ENCODE measurements around the gene PLCD3. TPM values are rescaled to one million over a fixed set of nuclear protein-coding genes. Genes with fewer than 3 reads are reported as not detected.

PLCD3 gene
- total and polyA plus RNA-seq, 2 donors (not counting 1 experiment from before 2014, with no cell fraction given): 32.8 to 59.8 TPM

DNA sequence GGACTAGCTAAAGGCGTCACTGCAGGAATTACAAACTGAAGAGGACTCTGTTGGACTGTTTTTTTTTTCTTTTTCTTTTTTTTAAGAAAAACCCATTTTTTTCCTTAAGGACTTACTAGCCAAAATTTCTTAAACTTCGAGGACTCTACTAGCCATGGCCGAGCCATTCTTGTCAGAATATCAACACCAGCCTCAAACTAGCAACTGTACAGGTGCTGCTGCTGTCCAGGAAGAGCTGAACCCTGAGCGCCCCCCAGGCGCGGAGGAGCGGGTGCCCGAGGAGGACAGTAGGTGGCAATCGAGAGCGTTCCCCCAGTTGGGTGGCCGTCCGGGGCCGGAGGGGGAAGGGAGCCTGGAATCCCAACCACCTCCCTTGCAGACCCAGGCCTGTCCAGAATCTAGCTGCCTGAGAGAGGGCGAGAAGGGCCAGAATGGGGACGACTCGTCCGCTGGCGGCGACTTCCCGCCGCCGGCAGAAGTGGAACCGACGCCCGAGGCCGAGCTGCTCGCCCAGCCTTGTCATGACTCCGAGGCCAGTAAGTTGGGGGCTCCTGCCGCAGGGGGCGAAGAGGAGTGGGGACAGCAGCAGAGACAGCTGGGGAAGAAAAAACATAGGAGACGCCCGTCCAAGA lies 16.8 kb upstream of the PLCD3 start:
- H3K4me1 ChIP-seq (ENCODE audit: control insufficient read depth, extremely low read depth, insufficient read depth, low read length): peaks cover 6% of the 10 kb centered on the region
- TF ChIP-seq, protein P1, sequence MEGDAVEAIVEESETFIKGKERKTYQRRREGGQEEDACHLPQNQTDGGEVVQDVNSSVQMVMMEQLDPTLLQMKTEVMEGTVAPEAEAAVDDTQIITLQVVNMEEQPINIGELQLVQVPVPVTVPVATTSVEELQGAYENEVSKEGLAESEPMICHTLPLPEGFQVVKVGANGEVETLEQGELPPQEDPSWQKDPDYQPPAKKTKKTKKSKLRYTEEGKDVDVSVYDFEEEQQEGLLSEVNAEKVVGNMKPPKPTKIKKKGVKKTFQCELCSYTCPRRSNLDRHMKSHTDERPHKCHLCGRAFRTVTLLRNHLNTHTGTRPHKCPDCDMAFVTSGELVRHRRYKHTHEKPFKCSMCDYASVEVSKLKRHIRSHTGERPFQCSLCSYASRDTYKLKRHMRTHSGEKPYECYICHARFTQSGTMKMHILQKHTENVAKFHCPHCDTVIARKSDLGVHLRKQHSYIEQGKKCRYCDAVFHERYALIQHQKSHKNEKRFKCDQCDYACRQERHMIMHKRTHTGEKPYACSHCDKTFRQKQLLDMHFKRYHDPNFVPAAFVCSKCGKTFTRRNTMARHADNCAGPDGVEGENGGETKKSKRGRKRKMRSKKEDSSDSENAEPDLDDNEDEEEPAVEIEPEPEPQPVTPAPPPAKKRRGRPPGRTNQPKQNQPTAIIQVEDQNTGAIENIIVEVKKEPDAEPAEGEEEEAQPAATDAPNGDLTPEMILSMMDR (conservative IDR thresholded peaks at IDR 0.05 in 1 of 2, IDR thresholded peaks at IDR 0.05 in 1 of 2; ENCODE audit: low read depth in 1 of 2, low read length in 2 of 2): peak; percentile 71 to 86
- TF ChIP-seq EZH2 (IDR thresholded peaks at IDR 0.05; ENCODE audit: low read length, missing control alignments): no peak
- no peaks in the 10 kb centered on the region for H3K36me3 ChIP-seq (ENCODE audit: control insufficient read depth, insufficient read depth, low read length)
- H3K27ac ChIP-seq (ENCODE audit: insufficient read depth, low read length): peak overlapping the region; percentile 99
- peaks cover 36% of the 10 kb centered on the region for H3K79me2 ChIP-seq (ENCODE audit: control insufficient read depth, insufficient read depth, low read length)
- no peaks in the 10 kb centered on the region for H3K9me3 ChIP-seq (ENCODE audit: control insufficient read depth, insufficient read depth, low read depth, low read length)
- DNase-seq (ENCODE audit: low read depth in 2 of 2): peak; percentile 74 to 82
- H3K4me2 ChIP-seq (ENCODE audit: extremely low read depth, insufficient read depth, low read length): peak overlapping the region; percentile 96
- H3K9ac ChIP-seq (ENCODE audit: insufficient read depth, low read length): peak overlapping the region; percentile 79
- no peak overlapping the region for H2AFZ ChIP-seq (ENCODE audit: low read length)
- H3K4me3 ChIP-seq (replicated peaks in 1 of 4; ENCODE audit: control extremely low read depth in 1 of 4, insufficient read depth in 1 of 4, low read depth in 3 of 4, low read length in 4 of 4): peak overlapping the region; percentile 76 to 97 (median 92)
- no peaks in the 10 kb centered on the region for H3K27me3 ChIP-seq (ENCODE audit: control insufficient read depth, insufficient read depth, low read length)
- no peaks in the 10 kb centered on the region for H4K20me1 ChIP-seq (ENCODE audit: control insufficient read depth, extremely low read depth, insufficient read depth, low read length)

DNA sequence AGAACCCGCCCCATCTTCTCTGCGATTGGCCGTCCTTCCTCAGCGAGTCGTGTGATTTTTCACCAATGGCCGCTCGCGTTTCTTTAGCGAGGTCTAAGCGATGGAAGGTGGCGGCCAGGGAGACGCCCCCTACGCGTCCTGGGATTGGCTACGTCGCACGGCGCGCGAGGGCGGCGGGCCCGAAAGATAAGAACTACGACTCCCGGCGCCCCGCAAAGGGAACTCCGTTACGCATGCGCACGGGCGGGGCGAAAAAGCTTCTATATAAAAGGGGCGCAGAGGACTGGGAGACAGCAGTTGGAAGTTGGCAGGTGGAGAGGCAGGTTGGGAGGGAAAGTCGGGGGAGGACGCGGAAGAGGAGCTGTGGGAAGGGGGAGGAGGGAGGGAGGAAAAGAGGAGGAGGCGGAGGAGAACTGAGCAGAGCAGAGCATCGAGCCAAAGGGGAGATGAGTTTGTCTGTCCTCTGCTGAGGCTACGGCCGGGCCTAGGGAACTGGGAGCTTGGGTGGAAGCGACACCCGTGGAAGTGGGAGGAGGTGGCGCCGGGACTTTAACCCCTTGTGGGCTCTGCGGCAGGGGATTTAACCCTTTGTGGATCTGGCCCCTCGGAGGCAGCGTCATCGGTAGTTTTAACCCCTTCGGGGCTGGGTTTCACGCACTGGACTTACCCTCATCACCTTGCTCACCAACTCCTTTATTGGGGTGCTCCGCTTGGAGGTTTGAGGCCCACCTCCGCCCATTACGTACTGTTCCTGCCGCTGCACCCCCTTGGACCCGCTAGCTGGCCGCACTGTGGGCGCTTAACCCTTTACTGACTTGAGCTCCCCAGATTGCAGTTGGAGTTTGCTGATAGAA lies 16.1 kb upstream of the PLCD3 start, which contains the start of gene HEXIM1:
TSS of gene HEXIM1 (plus strand) at position 293 of the 854 bp plus-strand sequence. CDS start 716 bp downstream, outside the sequence.
- peak within 1 kb of the TSS; percentile 89 for H3K9ac ChIP-seq (ENCODE audit: insufficient read depth, low read length)
- H3K27me3 ChIP-seq (ENCODE audit: control insufficient read depth, insufficient read depth, low read length): no peaks in the 10 kb centered on the region
- TF ChIP-seq EZH2 (IDR thresholded peaks at IDR 0.05; ENCODE audit: low read length, missing control alignments): no peak
- TF ChIP-seq, protein P1 (conservative IDR thresholded peaks at IDR 0.05 in 1 of 2, IDR thresholded peaks at IDR 0.05 in 1 of 2; ENCODE audit: low read depth in 1 of 2, low read length in 2 of 2): no peak
- DNase-seq (ENCODE audit: low read depth in 2 of 2): peak; percentile 100
- H2AFZ ChIP-seq (ENCODE audit: low read length): no peak within 1 kb of the TSS
- peak within 1 kb of the TSS; percentile 99 for H3K27ac ChIP-seq (ENCODE audit: insufficient read depth, low read length)
- no peaks in the 10 kb centered on the region for H3K9me3 ChIP-seq (ENCODE audit: control insufficient read depth, insufficient read depth, low read depth, low read length)
- H3K4me1 ChIP-seq (ENCODE audit: control insufficient read depth, extremely low read depth, insufficient read depth, low read length): peaks cover 10% of the 10 kb centered on the region
- H4K20me1 ChIP-seq (ENCODE audit: control insufficient read depth, extremely low read depth, insufficient read depth, low read length): no peaks in the 10 kb centered on the region
- H3K79me2 ChIP-seq (ENCODE audit: control insufficient read depth, insufficient read depth, low read length): peaks cover 35% of the 10 kb centered on the region
- H3K36me3 ChIP-seq (ENCODE audit: control insufficient read depth, insufficient read depth, low read length): no peaks in the 10 kb centered on the region
- peak within 1 kb of the TSS; percentile 76 to 97 (median 92) for H3K4me3 ChIP-seq (replicated peaks in 1 of 4; ENCODE audit: control extremely low read depth in 1 of 4, insufficient read depth in 1 of 4, low read depth in 3 of 4, low read length in 4 of 4)
- H3K4me2 ChIP-seq (ENCODE audit: extremely low read depth, insufficient read depth, low read length): peak within 1 kb of the TSS; percentile 96

DNA sequence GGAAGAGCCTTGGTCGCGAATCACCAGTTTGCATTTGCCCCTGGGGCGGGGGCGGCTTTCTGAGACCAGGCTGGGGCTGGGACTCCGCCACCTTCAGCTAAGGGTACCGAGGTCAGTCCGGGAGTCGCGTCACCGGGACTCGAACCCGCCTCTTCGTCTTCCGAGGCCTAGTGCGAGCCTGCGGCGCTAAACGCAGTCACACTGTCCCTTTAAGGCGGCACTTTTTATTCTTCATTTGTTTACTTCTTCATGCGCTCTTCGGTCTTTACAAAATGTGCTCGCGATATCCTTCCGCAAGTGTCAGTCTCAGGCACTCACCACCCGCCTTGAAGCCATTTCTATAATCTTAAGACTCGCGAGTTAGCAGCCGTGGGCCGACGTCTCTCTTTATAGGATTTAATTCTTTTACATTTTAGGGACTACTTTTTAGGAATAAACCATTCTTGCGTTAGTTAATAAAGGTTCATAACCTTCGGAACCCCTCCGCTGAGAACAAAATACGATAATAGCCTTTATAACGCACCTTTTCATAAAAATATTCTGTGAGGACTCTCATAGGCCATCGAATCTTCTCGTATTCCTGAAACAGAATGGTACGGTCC lies 15.4 kb upstream of the PLCD3 start:
- H3K27me3 ChIP-seq (ENCODE audit: control insufficient read depth, insufficient read depth, low read length): no peaks in the 10 kb centered on the region
- H3K79me2 ChIP-seq (ENCODE audit: control insufficient read depth, insufficient read depth, low read length): peaks cover 34% of the 10 kb centered on the region
- peak overlapping the region; percentile 99 for H3K27ac ChIP-seq (ENCODE audit: insufficient read depth, low read length)

More for the DNA sequence above, 15.4 kb upstream of the PLCD3 start:
- H3K9me3 ChIP-seq (ENCODE audit: control insufficient read depth, insufficient read depth, low read depth, low read length): no peaks in the 10 kb centered on the region
- H3K36me3 ChIP-seq (ENCODE audit: control insufficient read depth, insufficient read depth, low read length): no peaks in the 10 kb centered on the region
- TF ChIP-seq, protein P1 (conservative IDR thresholded peaks at IDR 0.05 in 1 of 2, IDR thresholded peaks at IDR 0.05 in 1 of 2; ENCODE audit: low read depth in 1 of 2, low read length in 2 of 2): no peak
- TF ChIP-seq EZH2 (IDR thresholded peaks at IDR 0.05; ENCODE audit: low read length, missing control alignments): no peak
- H3K4me2 ChIP-seq (ENCODE audit: extremely low read depth, insufficient read depth, low read length): peak overlapping the region; percentile 77
- H4K20me1 ChIP-seq (ENCODE audit: control insufficient read depth, extremely low read depth, insufficient read depth, low read length): no peaks in the 10 kb centered on the region
- H3K9ac ChIP-seq (ENCODE audit: insufficient read depth, low read length): peak overlapping the region; percentile 89
- H3K4me1 ChIP-seq (ENCODE audit: control insufficient read depth, extremely low read depth, insufficient read depth, low read length): peaks cover 11% of the 10 kb centered on the region
- peak; percentile 96 to 98 for DNase-seq (ENCODE audit: low read depth in 2 of 2)
- H3K4me3 ChIP-seq (replicated peaks in 1 of 4; ENCODE audit: control extremely low read depth in 1 of 4, insufficient read depth in 1 of 4, low read depth in 3 of 4, low read length in 4 of 4): peak overlapping the region; percentile 53 to 77 (median 68)
- H2AFZ ChIP-seq (ENCODE audit: low read length): no peak overlapping the region
